Ureter (tissue), 1 donor: ENCODE measurements around the gene CELF5. TPM values are rescaled to one million over a fixed set of nuclear protein-coding genes. Genes with fewer than 3 reads are reported as not detected.

Source experiments
- DNase-seq: peaks from one replicate; pipeline ENCODE4 v3.0.0-alpha.2; 2020; ENCODE audit warnings: low spot score
- total RNA-seq: library from RNA; stranded (reverse); gene quantifications from one replicate; pipeline ENCODE4 v1.2.4, GENCODE V29; 2023
- donor health status: DM: yes; HTN: yes; CAD: no.

CELF5 gene
- total RNA-seq, 1 donor from 2014 or later = 0.62 TPM

GRCh38 chr19:3344608-3345598, 120.4 kb downstream of the CELF5 start:
- no peak for DNase-seq

GRCh38 chr19:3345850-3346460, 121.5 kb downstream of the CELF5 start:
- no peak for DNase-seq

Other genes with a start within 250 kb of the CELF5 start
- gene TLE6, start 247.1 kb upstream of the CELF5 start, total RNA-seq = 3.6 TPM
- gene TLE2, start 195.4 kb upstream of the CELF5 start, total RNA-seq = 95.2 TPM
- gene TLE5, start 162.2 kb upstream of the CELF5 start, total RNA-seq = 623 TPM
- gene GNA11, start 130.3 kb upstream of the CELF5 start, total RNA-seq = 68.5 TPM
- 28.5 TPM for gene GNA15, start 88.6 kb upstream of the CELF5 start, total RNA-seq
- 0.89 TPM for gene S1PR4, start 45.9 kb upstream of the CELF5 start, total RNA-seq
- 69.2 TPM for gene NCLN, start 38.7 kb upstream of the CELF5 start, total RNA-seq
- gene NFIC, start 141.9 kb downstream of the CELF5 start, total RNA-seq = 141 TPM